ENCODE data around the gene AGAP1.
"Not testable (repeated sequence)": the region's sequence is repeated elsewhere in the genome, so short reads cannot be mapped to it uniquely, and the experiment has no call there.

- TF ChIP-seq CTCF, POLR2A (IDR thresholded peaks at IDR 0.05): not testable (repeated sequence)
Observed at GRCh38 chr2:236062806-236063205, 569.0 kb downstream of the AGAP1 start.
